HG03460 (cell line): Measurements from ENCODE around the gene SLC39A11.
"Not testable (repeated sequence)": the region's sequence is repeated elsewhere in the genome, so short reads cannot be mapped to it uniquely, and the experiment has no call there.

Experiments used
- ATAC-seq: cut with Tn5 transposase; IDR thresholded peaks from one replicate; pipeline ENCODE4 v1.9.1; 2021; ENCODE audit not compliant: unreplicated experiment

Gene SLC39A11

DNA sequence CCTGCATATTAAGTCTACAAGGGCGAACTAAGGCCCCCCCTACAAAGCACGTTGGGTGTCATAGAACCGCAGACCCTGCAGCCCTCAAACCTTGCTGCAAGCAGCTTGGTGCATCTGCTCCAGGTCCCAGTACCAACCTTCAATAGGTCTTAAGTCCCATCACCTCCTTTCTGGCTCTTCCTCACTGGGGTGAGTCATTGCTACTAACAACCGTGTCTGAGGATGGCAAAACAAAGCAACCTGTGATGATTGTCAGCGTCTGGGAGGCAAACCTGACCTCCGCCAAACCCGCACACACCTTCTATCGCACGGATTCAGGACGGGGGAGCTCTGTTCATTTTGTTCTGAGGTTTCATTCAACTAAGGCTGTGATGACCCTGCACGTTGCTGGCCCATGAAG, 138.9 kb downstream of the SLC39A11 start:
- ATAC-seq = no peak

DNA sequence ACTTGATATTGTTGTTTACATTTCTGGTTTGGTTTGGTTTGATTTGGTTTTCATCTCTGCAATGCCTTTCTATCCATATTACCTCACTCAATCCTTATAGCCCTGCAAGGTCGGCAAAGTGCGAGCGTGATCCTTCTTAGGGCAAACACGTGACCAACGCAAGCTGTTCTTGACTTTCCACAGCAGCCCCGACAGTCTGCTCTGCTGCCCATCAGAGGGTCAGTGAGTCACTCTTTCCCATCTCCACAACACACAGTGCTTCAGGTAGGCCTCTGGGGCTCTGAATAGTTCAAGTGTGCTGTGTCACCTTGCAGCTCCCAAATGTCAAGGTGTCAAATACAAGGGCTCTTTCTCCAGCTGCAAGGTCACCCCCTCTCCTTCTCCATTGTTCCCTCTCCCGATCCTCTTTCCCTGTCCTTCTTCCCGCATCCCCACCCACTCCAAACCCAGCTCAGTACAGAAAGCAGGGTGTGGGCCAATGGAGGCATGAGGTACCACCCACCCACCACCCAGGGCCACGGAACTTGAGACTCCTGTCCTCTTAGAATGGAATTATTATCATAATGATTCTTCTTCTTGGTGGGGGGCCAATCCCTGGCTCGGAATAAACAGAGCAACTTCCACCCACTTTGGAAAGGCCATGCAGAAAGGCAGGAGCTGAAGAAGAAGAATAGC, 139.7 kb downstream of the SLC39A11 start:
- no peak for ATAC-seq

DNA sequence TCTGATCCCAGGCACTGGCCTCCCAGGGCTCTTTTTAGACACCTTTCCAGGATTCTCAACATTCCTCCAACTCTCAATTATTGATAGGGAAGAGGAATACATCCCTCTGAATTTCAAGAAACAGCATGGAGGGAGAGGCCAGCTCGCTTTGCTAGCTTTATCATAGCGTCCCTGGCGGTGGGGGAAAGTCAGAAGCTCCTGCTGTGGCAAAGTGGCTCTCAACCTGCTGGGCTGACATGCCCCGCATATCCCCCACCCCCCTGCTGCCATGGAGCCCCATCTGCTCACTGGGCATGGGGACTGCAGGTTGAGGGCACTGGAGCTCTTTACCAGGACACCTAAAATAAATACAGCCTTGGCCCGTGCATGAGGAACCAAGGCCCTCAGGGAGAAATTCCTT, 140.3 kb downstream of the SLC39A11 start:
- ATAC-seq = no peak

DNA sequence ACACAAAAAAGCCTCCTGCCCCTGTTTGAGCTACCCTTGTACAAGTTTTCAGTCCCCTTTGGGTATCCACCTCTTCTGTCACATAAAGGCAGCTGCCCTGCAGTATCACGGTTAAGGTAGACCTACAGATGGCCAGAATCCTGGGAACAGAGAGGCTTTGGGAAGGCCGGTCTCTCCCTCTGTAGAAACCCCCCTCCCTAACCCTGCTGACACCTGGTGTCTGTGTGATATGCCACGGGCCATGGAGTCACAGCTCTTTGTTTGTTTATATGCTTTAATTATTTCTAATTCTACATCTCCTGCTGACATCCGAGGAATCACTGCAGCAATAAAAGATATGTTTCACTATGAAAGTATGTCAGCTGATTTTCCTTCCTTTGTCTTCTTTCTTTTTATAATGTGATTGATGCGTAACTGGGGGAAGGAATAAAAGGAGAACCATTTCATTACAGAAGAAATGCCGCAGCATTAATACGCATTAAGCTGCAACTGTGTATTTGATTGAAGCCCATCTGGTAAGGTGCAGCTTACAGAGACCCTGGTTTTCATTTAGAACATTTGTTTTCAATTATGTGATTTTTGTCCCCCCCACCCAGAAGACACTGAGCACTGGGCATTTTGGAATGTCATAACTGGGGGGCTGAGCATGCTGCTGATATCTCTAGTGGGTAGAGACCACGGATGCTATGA, 142.1 kb downstream of the SLC39A11 start:
- no peak for ATAC-seq

GRCh38 chr17:72948115-72948514, 144.4 kb downstream of the SLC39A11 start:
- no peak for ATAC-seq

GRCh38 chr17:72947475-72947874, 145.0 kb downstream of the SLC39A11 start:
- no peak for ATAC-seq

DNA sequence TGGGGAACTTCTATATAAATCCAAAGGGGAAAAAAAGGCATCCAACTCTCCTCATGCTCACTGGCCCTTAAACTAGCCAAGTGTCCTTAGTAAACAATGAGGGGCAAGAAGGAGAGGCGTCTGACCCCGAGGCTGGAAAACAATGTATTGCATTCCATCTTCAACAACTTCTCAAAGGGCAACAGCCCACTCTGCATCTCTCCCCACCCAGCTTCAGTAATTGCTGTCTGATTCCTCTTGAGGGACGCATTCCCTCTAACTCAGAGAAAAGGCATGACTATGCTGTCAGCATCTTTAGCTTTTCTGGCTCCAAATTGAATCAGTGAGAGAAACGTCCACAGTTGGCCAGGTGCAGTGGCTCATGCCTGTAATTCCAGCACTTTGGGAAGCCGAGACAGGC, 145.8 kb downstream of the SLC39A11 start:
- ATAC-seq = no peak

GRCh38 chr17:72946156-72946555, 146.3 kb downstream of the SLC39A11 start:
- ATAC-seq = no peak

DNA sequence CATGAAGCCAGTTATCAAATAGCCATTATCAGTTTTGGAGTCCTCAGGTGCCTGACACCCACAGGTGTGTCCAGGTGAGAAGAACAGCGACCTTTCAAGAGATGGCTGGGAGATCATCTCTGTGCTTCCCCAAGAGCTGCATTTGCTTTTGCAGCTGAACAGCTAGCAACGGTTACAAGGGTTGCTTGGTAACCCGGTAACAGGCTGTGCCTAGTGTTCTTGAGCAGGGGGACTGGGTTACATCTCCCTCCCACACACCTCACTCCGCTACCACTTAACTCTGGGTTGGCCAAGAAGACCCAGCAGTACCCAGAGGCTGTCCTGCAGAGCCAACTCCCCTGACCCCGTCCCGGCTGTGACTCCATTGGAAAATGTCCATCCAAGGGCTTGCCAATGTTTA, 147.0 kb downstream of the SLC39A11 start:
- no peak for ATAC-seq

DNA sequence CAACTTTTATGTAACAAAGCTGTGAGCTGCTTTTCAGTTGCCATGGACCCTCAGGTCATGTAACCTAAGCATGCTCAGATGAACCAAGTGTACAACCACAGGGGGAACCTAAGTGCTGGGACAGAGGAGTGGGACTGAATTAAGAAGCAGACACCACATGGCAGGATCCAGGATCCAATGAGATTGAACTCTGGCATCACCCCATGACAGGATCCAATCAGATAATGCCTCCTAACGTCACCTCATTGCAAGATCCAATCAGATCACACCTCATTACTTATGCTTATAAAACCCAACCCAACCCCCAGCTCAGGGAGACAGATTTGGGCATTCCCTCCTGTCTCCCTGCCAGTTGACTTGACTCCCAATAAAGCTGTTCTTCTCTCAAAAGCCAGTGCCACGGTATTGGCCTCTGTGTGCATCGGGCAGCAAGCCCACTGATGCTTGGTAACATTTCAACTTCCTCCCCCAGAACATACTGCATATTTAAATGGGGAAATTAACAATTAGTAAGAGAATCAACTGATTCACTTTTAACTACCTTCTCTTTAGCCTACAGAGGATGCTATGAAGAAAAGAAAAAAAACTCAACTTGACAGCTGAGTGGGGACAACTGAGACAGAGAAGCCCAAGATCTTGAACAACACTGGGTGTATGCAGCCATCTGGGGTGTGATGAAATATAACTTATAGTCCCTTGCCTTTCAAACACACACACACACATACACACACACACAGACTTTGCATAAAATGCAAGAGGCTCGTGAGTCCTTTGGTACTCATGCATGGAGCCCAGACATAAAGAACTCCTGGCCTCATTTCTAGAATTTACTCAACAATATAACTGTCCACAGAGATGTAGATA, 148.4 kb downstream of the SLC39A11 start:
- ATAC-seq = no peak

DNA sequence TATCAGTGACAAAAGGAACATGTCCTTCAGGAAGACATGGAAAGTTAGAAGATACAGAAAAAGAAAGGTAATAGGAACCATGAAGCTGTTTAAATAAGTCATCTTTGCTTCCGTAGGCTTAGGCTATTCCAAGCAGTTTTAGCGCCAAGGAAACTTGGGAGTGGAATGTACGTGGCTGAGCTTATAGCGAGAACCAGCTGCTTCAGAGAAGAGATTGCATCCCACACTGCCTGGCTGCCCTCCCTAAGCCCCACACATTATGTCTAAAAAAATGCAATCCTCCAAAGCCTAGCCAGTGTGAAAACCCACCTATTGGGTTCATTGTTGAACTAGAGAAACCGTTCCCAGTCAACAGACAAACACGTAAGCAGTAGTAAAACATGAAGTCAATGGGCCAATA, 149.9 kb downstream of the SLC39A11 start:
- ATAC-seq = no peak

- ATAC-seq = no peak
Observed at GRCh38 chr17:72940496-72940895, 152.0 kb downstream of the SLC39A11 start.

DNA sequence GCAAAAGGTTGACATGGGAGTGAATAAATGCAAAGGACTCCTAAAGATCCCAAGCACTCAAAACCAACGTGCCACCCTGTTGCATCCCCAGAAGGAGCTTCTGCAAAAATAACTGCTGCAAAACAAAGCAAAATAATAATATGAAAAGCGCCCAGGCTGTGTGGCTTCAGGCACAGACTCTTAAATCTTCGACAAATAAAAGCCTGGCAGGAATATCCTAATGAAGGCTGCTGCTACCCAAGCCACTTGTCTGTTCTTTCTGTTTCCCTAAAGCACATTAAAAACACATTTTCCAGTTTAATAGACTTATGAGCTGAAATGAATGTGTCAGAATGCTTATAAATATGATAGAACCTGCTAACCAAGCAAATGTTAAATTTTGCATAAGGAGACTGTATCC, 154.0 kb downstream of the SLC39A11 start:
- no peak for ATAC-seq

- no peak for ATAC-seq
Observed at GRCh38 chr17:72937707-72938106, 154.8 kb downstream of the SLC39A11 start.

GRCh38 chr17:72937254-72937653, 155.2 kb downstream of the SLC39A11 start:
- not testable (repeated sequence) for ATAC-seq

GRCh38 chr17:72935984-72936383, 156.5 kb downstream of the SLC39A11 start:
- no peak for ATAC-seq

GRCh38 chr17:72934927-72935326, 157.6 kb downstream of the SLC39A11 start:
- ATAC-seq = no peak

- no peak for ATAC-seq
Observed at GRCh38 chr17:72931635-72932034, 160.9 kb downstream of the SLC39A11 start.

- no peak for ATAC-seq
Observed at GRCh38 chr17:72931163-72931562, 161.3 kb downstream of the SLC39A11 start.

- no peak for ATAC-seq
Observed at GRCh38 chr17:72930031-72930430, 162.5 kb downstream of the SLC39A11 start.

DNA sequence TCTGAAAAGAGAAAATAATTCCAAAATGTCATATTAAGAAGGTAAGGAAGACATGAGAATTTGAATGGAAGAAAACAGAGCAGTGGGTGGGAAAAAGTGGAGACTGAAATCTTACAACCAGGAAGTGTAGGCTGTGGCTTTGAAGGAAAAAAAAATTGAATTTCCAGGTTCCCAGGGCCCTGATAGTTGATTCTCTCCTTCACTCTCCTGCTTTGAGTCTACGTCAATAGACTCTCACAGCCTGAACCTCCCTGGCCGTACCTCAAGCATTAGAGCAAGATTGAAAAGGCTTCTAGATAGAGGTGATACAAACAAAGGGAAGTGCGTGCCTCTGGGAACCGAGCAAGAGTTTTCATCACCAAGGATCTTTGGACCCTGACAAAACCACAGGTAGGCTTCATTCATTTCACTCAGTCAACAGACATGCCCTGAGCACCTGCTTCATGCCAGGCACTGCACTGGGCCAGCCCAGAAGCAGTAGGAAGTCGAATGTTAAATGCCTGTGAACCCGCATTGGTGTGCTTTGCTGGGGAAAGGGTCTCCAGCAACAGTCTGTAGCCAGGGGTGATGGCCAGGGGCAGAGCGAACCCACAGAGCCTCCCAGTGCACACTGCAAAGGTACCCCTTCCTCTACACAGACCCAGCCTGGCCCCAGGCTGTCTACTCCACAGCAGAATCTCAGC, 163.9 kb downstream of the SLC39A11 start:
- no peak for ATAC-seq
